GM18505 (cell line): ENCODE results near the gene KIAA1191.
"Not testable (repeated sequence)": the region's sequence is repeated elsewhere in the genome, so short reads cannot be mapped to it uniquely, and the experiment has no call there.

Source experiments
- ATAC-seq: cut with Tn5 transposase; IDR thresholded peaks from one replicate; pipeline ENCODE4 v1.9.1; 2021; ENCODE audit not compliant: unreplicated experiment
- POLR2A ChIP-seq: IDR thresholded peaks from 4 replicates; pipeline ENCODE4 v1.6.1; 2011; ENCODE audit warnings: borderline replicate concordance; ENCODE audit not compliant: insufficient read depth, insufficient read length; ENCODE audit errors: extremely low read depth

Gene KIAA1191

GRCh38 chr5:176341325-176342157 lies 20.0 kb downstream of the KIAA1191 start:
- no peak for ATAC-seq
- no peak for TF ChIP-seq POLR2A

- no peak for ATAC-seq
- TF ChIP-seq POLR2A = no peak
Measured at GRCh38 chr5:176339304-176339703, 22.3 kb downstream of the KIAA1191 start.

DNA sequence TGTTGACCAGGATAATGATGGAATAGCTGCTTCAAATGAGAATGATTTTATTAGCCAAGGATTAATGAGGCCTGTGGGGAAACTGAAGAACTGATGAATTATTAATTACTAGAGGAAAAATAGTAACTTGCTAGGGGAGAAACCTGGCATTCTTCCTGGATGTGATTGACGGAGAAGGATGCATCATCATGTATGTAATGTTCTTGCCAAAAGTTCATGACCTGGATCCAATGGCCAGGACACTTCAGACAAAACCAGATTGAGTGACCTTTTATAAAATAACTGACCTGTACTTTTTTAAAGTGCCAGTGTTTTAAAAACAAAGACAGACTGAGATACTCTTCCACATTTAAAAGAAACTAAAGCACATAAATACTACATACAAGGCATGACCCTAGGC lies 23.7 kb downstream of the KIAA1191 start:
- ATAC-seq = no peak
- TF ChIP-seq POLR2A = no peak

GRCh38 chr5:176334031-176334770 lies 27.4 kb downstream of the KIAA1191 start:
- ATAC-seq = no peak
- no peak for TF ChIP-seq POLR2A

GRCh38 chr5:176320577-176320976 lies 41.0 kb downstream of the KIAA1191 start:
- TF ChIP-seq POLR2A = no peak
- ATAC-seq = no peak

DNA sequence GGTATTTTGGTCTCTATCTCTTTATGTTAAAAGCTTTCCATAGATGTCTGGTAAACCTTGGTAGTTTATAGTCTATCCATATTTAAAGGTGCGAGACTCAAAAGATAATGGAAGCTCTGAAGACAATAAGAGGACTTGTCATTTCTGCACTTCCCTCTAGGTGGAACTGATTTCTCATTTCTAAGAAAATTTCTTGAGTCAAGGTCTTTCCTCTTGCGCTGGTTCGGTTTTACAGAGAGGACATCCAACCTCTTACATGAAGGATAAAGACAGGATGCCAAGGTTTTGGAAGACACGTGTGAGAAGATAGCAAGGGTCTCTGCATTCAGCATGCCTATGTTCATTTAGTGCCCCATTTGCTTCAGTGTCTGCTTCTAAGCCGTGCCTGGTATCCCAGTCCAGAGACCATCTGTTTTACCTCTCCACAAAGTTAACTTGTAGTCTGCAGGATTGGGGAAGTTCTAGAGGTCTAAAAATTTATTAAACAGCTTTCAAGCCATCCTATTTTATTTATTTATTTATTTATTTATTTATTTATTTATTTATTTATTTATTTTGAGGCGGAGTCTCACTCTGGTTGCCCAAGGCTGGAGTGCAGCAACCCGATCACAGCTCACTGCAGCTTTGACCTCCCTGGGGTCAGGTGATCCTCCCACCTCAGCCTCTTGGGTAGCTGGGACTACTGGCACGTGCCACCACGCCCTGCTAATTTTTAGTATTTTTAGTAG lies 41.6 kb downstream of the KIAA1191 start:
- TF ChIP-seq POLR2A = no peak

GRCh38 chr5:176317534-176318374 lies 43.8 kb downstream of the KIAA1191 start:
- ATAC-seq = no peak

More for the DNA sequence above, 41.6 kb downstream of the KIAA1191 start:
- ATAC-seq = no peak

DNA sequence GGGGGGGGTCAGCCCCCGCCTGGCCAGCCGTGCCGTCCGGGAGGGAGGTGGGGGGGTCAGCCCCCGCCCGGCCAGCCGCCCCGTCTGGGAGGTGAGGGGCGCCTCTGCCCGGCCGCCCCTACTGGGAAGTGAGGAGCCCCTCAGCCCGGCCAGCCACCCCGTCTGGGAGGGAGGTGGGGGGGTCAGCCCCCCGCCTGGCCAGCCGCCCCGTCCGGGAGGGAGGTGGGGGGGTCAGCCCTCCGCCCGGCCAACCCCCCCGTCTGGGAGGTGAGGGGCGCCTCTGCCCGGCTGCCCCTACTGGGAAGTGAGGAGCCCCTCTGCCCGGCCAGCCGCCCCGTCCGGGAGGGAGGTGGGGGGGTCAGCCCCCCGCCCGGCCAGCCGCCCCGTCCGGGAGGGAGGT lies 56.2 kb downstream of the KIAA1191 start:
- not testable (repeated sequence) for ATAC-seq

More at GRCh38 chr5:176317534-176318374, 43.8 kb downstream of the KIAA1191 start:
- TF ChIP-seq POLR2A = no peak
